HepG2 (cell line): ENCODE data around the gene PARD3. TPM values are rescaled to one million over a fixed set of nuclear protein-coding genes. Genes with fewer than 3 reads are reported as not detected.
A peak's percentile ranks its signal among the peaks of the same experiment; 100 is the strongest.

Source experiments
- ATF6 ChIP-seq: sonication (generic); formaldehyde crosslinking; conservative IDR thresholded peaks from 2 replicates; pipeline ENCODE4 v1.4.0; 2020; ENCODE audit warnings: missing genetic modification reagents
- CEBPG ChIP-seq: IDR thresholded peaks from 2 replicates; pipeline ENCODE4 v1.6.1; 2016
- ISX ChIP-seq: sonication (generic); formaldehyde crosslinking; conservative IDR thresholded peaks from 2 replicates; pipeline ENCODE4 v1.5.0; 2020; ENCODE audit warnings: missing genetic modification reagents
- KLF16 ChIP-seq, 2 experiments: sonication (generic) in 1 of 2; formaldehyde crosslinking in 1 of 2; IDR thresholded peaks; 2 replicates each; pipeline versions ENCODE4 v1.6.1 to v1.8.0; 2016 to 2023; ENCODE audit warnings: missing genetic modification reagents in 2 of 2, missing compliant biosample characterization in 1 of 2
- PAXIP1 ChIP-seq: sonication (generic); formaldehyde crosslinking; conservative IDR thresholded peaks from 2 replicates; pipeline ENCODE4 v1.4.0; 2020; ENCODE audit warnings: mild to moderate bottlenecking, missing genetic modification reagents, moderate library complexity
- ZNF432 ChIP-seq: sonication (generic); formaldehyde crosslinking; IDR thresholded peaks from 2 replicates; pipeline ENCODE4 v1.5.0; 2020; ENCODE audit warnings: missing genetic modification reagents, mild to moderate bottlenecking, borderline replicate concordance
- ZNF512B ChIP-seq: sonication (generic); formaldehyde crosslinking; IDR thresholded peaks from 2 replicates; pipeline ENCODE4 v1.5.1; 2020; ENCODE audit warnings: missing genetic modification reagents, mild to moderate bottlenecking, borderline replicate concordance
- polyA plus RNA-seq, 8 experiments: library from polyadenylated mRNA; depleted of rRNA in 3 of 8; stranded (reverse) in 7 of 8; unstranded in 1 of 8; fragments of >200 nt; fragmentation: Illumina TruSeq in 4 of 8; extraction: Trizol in 4 of 8; gene quantifications; 2 replicates each; pipeline versions ENCODE4 v1.2.1 to v1.2.3, GENCODE V29; 2011 to 2016; ENCODE audit warnings: low read depth in 4 of 8, missing spikeins in 1 of 8, mixed read lengths in 1 of 8; ENCODE audit not compliant: insufficient read depth in 1 of 8
- total RNA-seq, 5 experiments: library from RNA; depleted of rRNA; stranded (reverse); fragments of >200 nt; fragmentation: Illumina TruSeq; extraction: Trizol; gene quantifications; 2 replicates each; pipeline ENCODE4 v1.2.3, GENCODE V29; 2016; ENCODE audit warnings: low read depth in 1 of 5

The PARD3 gene
- total and polyA plus RNA-seq, 2 of the 13 experiments (the other 11 are each of a cell fraction or from before 2014, with no cell fraction given) = 40.9 to 60.0 TPM

GRCh38 chr10:34164029-34164428 lies 651.1 kb downstream of the PARD3 start (continued):
- TF ChIP-seq ZNF512B (CRISPR knock-in tag) = no peak
- TF ChIP-seq ISX (CRISPR knock-in tag) = no peak
- TF ChIP-seq KLF16 (CRISPR knock-in tag; IDR thresholded peaks at IDR 0.05) = no peak
- TF ChIP-seq CEBPG (CRISPR knock-in tag) = 0 out of 2 replicates have a peak, but pooled peaks have one; percentile 29
- no peak for TF ChIP-seq ZNF432 (CRISPR knock-in tag)
- TF ChIP-seq PAXIP1 (CRISPR knock-in tag) = peak; percentile 55
- TF ChIP-seq ATF6 (CRISPR knock-in tag) = no peak
